DOHH2 (cell line): ENCODE data around the gene CFAP298.
"Not testable (repeated sequence)": the region's sequence is repeated elsewhere in the genome, so short reads cannot be mapped to it uniquely, and the experiment has no call there.

Experiments
- CTCF ChIP-seq: fragments of 200-600 bp; sonication (generic); IDR thresholded peaks from one replicate; pipeline ENCODE4 v1.5.1; 2014; ENCODE audit warnings: antibody characterized with exemption, mild to moderate bottlenecking, low read depth, low read length; ENCODE audit not compliant: poor library complexity, severe bottlenecking
- EZH2phosphoT487 ChIP-seq: fragments of 200-600 bp; sonication (generic); IDR thresholded peaks from 2 replicates; pipeline ENCODE4 v1.6.1; 2017; ENCODE audit warnings: borderline replicate concordance, mild to moderate bottlenecking, antibody characterized with exemption, low read length, moderate library complexity, mixed read lengths

GRCh38 chr21:32618218-32618617 lies 6.0 kb upstream of the CFAP298 start:
- not testable (repeated sequence) for TF ChIP-seq CTCF, EZH2phosphoT487
